WTC11 (cell line): Measurements from ENCODE around the gene ASXL3.

Experiments
- CTCF ChIP-seq: fragments of 200-600 bp; IDR thresholded peaks from 2 replicates; pipeline ENCODE4 v1.8.0; 2022; ENCODE audit warnings: antibody characterized with exemption
- ETV6 ChIP-seq: sonication (generic); formaldehyde crosslinking; IDR thresholded peaks from 2 replicates; pipeline ENCODE4 v1.8.1; 2022; ENCODE audit warnings: mild to moderate bottlenecking, missing genetic modification reagents
- HMGXB4 ChIP-seq: sonication (generic); formaldehyde crosslinking; IDR thresholded peaks from 2 replicates; pipeline ENCODE4 v1.8.1; 2023; ENCODE audit warnings: mild to moderate bottlenecking, moderate library complexity, missing genetic modification reagents
- KAT7 ChIP-seq: sonication (generic); formaldehyde crosslinking; IDR thresholded peaks from 2 replicates; pipeline ENCODE4 v1.8.1; 2023; ENCODE audit warnings: missing genetic modification reagents, mild to moderate bottlenecking, borderline replicate concordance
- MXD4 ChIP-seq: fragments of 250-450 bp; sonication (Bioruptor Pico); IDR thresholded peaks from 2 replicates; pipeline ENCODE4 v1.8.0; 2021; ENCODE audit warnings: mild to moderate bottlenecking, moderate library complexity, borderline replicate concordance
- NFE2L1 ChIP-seq: sonication (generic); formaldehyde crosslinking; IDR thresholded peaks from 2 replicates; pipeline ENCODE4 v1.8.1; 2023; ENCODE audit warnings: missing genetic modification reagents
- NR2C2 ChIP-seq: sonication (generic); formaldehyde crosslinking; IDR thresholded peaks from 2 replicates; pipeline ENCODE4 v1.8.0; 2022; ENCODE audit warnings: mild to moderate bottlenecking, missing genetic modification reagents
- PRRX2 ChIP-seq: fragments of 250-450 bp; sonication (Bioruptor Pico); IDR thresholded peaks from 2 replicates; pipeline ENCODE4 v1.8.0; 2021; ENCODE audit warnings: mild to moderate bottlenecking
- ZNF138 ChIP-seq: sonication (generic); formaldehyde crosslinking; conservative IDR thresholded peaks from 2 replicates; pipeline ENCODE4 v1.8.1; 2022; ENCODE audit warnings: mild to moderate bottlenecking, moderate library complexity, missing genetic modification reagents
- ZNF232 ChIP-seq: sonication (generic); formaldehyde crosslinking; IDR thresholded peaks from 2 replicates; pipeline ENCODE4 v1.8.0; 2022; ENCODE audit warnings: mild to moderate bottlenecking, missing genetic modification reagents
- ZNF423 ChIP-seq: fragments of 250-450 bp; sonication (Bioruptor Pico); IDR thresholded peaks from 2 replicates; pipeline ENCODE4 v2.1.2; 2022; ENCODE audit warnings: mild to moderate bottlenecking, moderate library complexity

- TF ChIP-seq CTCF, result no peak
- no peak for TF ChIP-seq NFE2L1 (CRISPR knock-in tag)
- no peak for TF ChIP-seq PRRX2 (CRISPR knock-in tag)
- no peak for TF ChIP-seq ETV6 (CRISPR knock-in tag)
- no peak for TF ChIP-seq ZNF423 (CRISPR knock-in tag)
- no peak for TF ChIP-seq ZNF138 (CRISPR knock-in tag)
- no peak for TF ChIP-seq ZNF232 (CRISPR knock-in tag)
- TF ChIP-seq MXD4 (CRISPR knock-in tag), result no peak
- TF ChIP-seq HMGXB4 (CRISPR knock-in tag), result no peak
- TF ChIP-seq NR2C2 (CRISPR knock-in tag), result no peak
- no peak for TF ChIP-seq KAT7 (CRISPR knock-in tag)
These were observed 27.2 kb downstream of the ASXL3 start for GRCh38 chr18:33605250-33605649.
